Thoracic aorta (tissue), 2 donors: ENCODE results near the gene GSTK1. TPM values are rescaled to one million over a fixed set of nuclear protein-coding genes. Genes with fewer than 3 reads are reported as not detected.

ENCODE experiments used
- ATAC-seq: fragments of 150-250 bp; one replicate; pipeline ENCODE4 v1.8.0; 2017; ENCODE audit warnings: low read depth; ENCODE audit not compliant: insufficient number of reproducible peaks, low FRiP score
- DNase-seq: peaks from one replicate; pipeline ENCODE4 v3.0.0-alpha.2; 2020; ENCODE audit warnings: low spot score
- H3K27ac ChIP-seq, 2 donors: fragments of 200-600 bp; sonication (generic); 1 replicate in 1 of 2; 2 replicates in 1 of 2; pipeline ENCODE4 v1.5.1; 2016; ENCODE audit warnings: mild to moderate bottlenecking in 2 of 2, moderate library complexity in 2 of 2
- H3K27me3 ChIP-seq: fragments of 200-600 bp; sonication (generic); replicated peaks from 2 replicates; pipeline ENCODE4 v1.6.0; 2016; ENCODE audit warnings: mild to moderate bottlenecking; ENCODE audit not compliant: insufficient read depth
- H3K36me3 ChIP-seq: fragments of 200-600 bp; sonication (generic); one replicate; pipeline ENCODE4 v1.5.1; 2016
- H3K4me1 ChIP-seq, 2 donors: fragments of 200-600 bp; sonication (generic); 1 replicate in 1 of 2; 2 replicates in 1 of 2; pipeline versions ENCODE4 v1.5.1 to v1.6.0; 2016; ENCODE audit warnings: low read depth in 2 of 2, mild to moderate bottlenecking in 1 of 2; ENCODE audit not compliant: control insufficient read depth in 1 of 2
- H3K4me3 ChIP-seq: fragments of 200-600 bp; sonication (generic); 2 replicates; pipeline ENCODE4 v1.5.1; 2016; ENCODE audit warnings: mild to moderate bottlenecking
- H3K9me3 ChIP-seq: fragments of 200-600 bp; sonication (generic); 2 replicates; pipeline ENCODE4 v1.5.1; 2016
- total RNA-seq, 2 donors: library from RNA; depleted of rRNA; stranded (reverse); fragments of >200 nt; gene quantifications; one replicate each; pipeline versions ENCODE4 v1.1.0 to v1.2.3, GENCODE V29; 2016
- TF ChIP-seq, protein P1 (sequence below): fragments of 200-600 bp; sonication (generic); IDR thresholded peaks from one replicate; pipeline ENCODE4 v1.5.1; 2019; ENCODE audit warnings: antibody characterized with exemption

Gene GSTK1
- total RNA-seq, 2 donors from 2014 or later = 106 to 148 TPM

- no peak overlapping the region for H3K27ac ChIP-seq
- H3K36me3 ChIP-seq = no peaks in the 10 kb centered on the region
- no peak overlapping the region for H3K4me3 ChIP-seq
- DNase-seq (no peak), ATAC-seq (no peak)
- no peaks in the 10 kb centered on the region for H3K27me3 ChIP-seq
- no peaks in the 10 kb centered on the region for H3K4me1 ChIP-seq
- H3K9me3 ChIP-seq = no peaks in the 10 kb centered on the region
- TF ChIP-seq, protein P1, sequence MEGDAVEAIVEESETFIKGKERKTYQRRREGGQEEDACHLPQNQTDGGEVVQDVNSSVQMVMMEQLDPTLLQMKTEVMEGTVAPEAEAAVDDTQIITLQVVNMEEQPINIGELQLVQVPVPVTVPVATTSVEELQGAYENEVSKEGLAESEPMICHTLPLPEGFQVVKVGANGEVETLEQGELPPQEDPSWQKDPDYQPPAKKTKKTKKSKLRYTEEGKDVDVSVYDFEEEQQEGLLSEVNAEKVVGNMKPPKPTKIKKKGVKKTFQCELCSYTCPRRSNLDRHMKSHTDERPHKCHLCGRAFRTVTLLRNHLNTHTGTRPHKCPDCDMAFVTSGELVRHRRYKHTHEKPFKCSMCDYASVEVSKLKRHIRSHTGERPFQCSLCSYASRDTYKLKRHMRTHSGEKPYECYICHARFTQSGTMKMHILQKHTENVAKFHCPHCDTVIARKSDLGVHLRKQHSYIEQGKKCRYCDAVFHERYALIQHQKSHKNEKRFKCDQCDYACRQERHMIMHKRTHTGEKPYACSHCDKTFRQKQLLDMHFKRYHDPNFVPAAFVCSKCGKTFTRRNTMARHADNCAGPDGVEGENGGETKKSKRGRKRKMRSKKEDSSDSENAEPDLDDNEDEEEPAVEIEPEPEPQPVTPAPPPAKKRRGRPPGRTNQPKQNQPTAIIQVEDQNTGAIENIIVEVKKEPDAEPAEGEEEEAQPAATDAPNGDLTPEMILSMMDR = no peak
Observed at GRCh38 chr7:143316492-143316891, 53.3 kb downstream of the GSTK1 start.

DNA sequence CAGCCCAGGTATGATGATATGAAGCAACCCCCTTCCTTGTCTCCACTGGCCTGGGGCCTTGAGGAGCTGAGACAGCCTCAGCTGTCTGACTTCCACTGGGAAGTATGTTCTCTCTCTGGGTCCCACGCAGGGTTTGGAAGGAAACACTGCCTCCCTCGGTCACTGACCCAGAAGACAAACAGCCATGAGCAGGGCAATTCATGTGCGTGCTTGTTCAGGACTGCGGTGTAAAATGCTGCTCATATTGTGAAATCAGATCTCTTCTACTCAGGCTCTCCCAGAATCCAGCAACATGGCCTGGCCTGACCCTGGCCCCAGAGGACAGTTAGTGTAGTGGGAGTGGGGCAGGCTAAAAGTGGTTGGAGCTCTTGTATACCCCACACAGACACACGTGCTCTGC lies 55.4 kb downstream of the GSTK1 start:
- no peaks in the 10 kb centered on the region for H3K27me3 ChIP-seq
- no peak for DNase-seq
- H3K4me1 ChIP-seq = no peaks in the 10 kb centered on the region
- H3K27ac ChIP-seq = no peak overlapping the region
- TF ChIP-seq, protein P1 = no peak
- H3K4me3 ChIP-seq = no peak overlapping the region
- H3K36me3 ChIP-seq = no peaks in the 10 kb centered on the region
- no peak for ATAC-seq
- H3K9me3 ChIP-seq = no peaks in the 10 kb centered on the region

Other genes with a start within 250 kb of the GSTK1 start
- not detected for gene OR9A2, start 236.3 kb upstream of the GSTK1 start, total RNA-seq
- not detected for gene OR6V1, start 211.1 kb upstream of the GSTK1 start, total RNA-seq
- gene PIP, start 131.4 kb upstream of the GSTK1 start, total RNA-seq = 1 to 10 TPM in 1 of 2 donors, not detected in 1; 1.1 TPM
- not detected for gene TAS2R39, start 80.0 kb upstream of the GSTK1 start, total RNA-seq
- gene TAS2R40, start 41.4 kb upstream of the GSTK1 start, total RNA-seq = not detected
- 1 to 10 TPM in 1 of 2 donors, not detected in 1; 3.2 TPM for gene TMEM139, start 21.5 kb downstream of the GSTK1 start, total RNA-seq
- 10 to 100 TPM; 12.3 to 13.4 TPM for gene CASP2, start 24.9 kb downstream of the GSTK1 start, total RNA-seq
- gene CLCN1, start 52.7 kb downstream of the GSTK1 start, total RNA-seq = under 1 TPM in 1 of 2 donors, not detected in 1; 0.68 TPM
- gene FAM131B, start 99.3 kb downstream of the GSTK1 start, total RNA-seq = 1 to 10 TPM; 2.3 to 3.3 TPM
- gene ZYX, start 117.9 kb downstream of the GSTK1 start, total RNA-seq = 100 to 1,000 TPM; 234 to 287 TPM
- gene EPHA1, start 145.4 kb downstream of the GSTK1 start, total RNA-seq = under 1 TPM; 0.41 to 0.49 TPM
- gene TAS2R60, start 180.0 kb downstream of the GSTK1 start, total RNA-seq = 1 to 10 TPM in 1 of 2 donors, not detected in 1; 8.5 TPM
- gene TAS2R41, start 214.4 kb downstream of the GSTK1 start, total RNA-seq = 1 to 10 TPM in 1 of 2 donors, not detected in 1; 2.5 TPM